Left lung (tissue), 10 donors: ENCODE results near the gene PKN1. TPM values are rescaled to one million over a fixed set of nuclear protein-coding genes. Genes with fewer than 3 reads are reported as not detected.
"Not testable (repeated sequence)": the region's sequence is repeated elsewhere in the genome, so short reads cannot be mapped to it uniquely, and the experiment has no call there.

Experiments used
- ATAC-seq: fragments of 200-7000 bp; cut with Tn5 transposase; one replicate; pipeline ENCODE4 v1.9.1; 2020; ENCODE audit warnings: moderate library complexity
- DNase-seq, 4 donors: peaks; one replicate each; pipeline ENCODE4 v3.0.0-alpha.2; 2013 to 2020
- H3K27ac ChIP-seq, 2 donors: fragments of 200-600 bp; sonication (generic) in 1 of 2; one replicate each; pipeline versions ENCODE4 v1.5.0 to v1.8.0; 2020 to 2021
- H3K27me3 ChIP-seq, 2 donors: fragments of 200-600 bp; sonication (generic) in 1 of 2; one replicate each; pipeline versions ENCODE4 v1.5.0 to v1.8.0; 2020 to 2021
- H3K36me3 ChIP-seq, 2 donors: fragments of 200-600 bp; sonication (generic) in 1 of 2; one replicate each; pipeline versions ENCODE4 v1.5.0 to v1.8.0; 2020 to 2021
- H3K4me1 ChIP-seq, 2 donors: fragments of 200-600 bp; one replicate each; pipeline ENCODE4 v1.8.0; 2021
- H3K4me3 ChIP-seq, 2 donors: fragments of 200-600 bp; sonication (generic) in 1 of 2; one replicate each; pipeline versions ENCODE4 v1.5.0 to v1.8.0; 2020 to 2021; ENCODE audit warnings: mild to moderate bottlenecking in 1 of 2
- H3K9me3 ChIP-seq, 2 donors: fragments of 200-600 bp; sonication (generic) in 1 of 2; one replicate each; pipeline versions ENCODE4 v1.5.0 to v1.8.0; 2020 to 2021
- CTCF ChIP-seq, 2 donors: fragments of 200-600 bp; sonication (generic) in 1 of 2; IDR thresholded peaks; one replicate each; pipeline versions ENCODE4 v1.5.0 to v1.8.0; 2021; ENCODE audit warnings: antibody characterized with exemption in 2 of 2
- intact Hi-C, 2 donors: fragments of 100-400 bp; cut with DNase I; formaldehyde crosslinking; loops; one replicate each; pipeline versions ENCODE4 v1.11.2 to v1.14.2; 2022
- polyA plus RNA-seq, 6 donors: library from polyadenylated mRNA; unstranded; fragments of 120-200 nt; gene quantifications; one replicate each; pipeline ENCODE4 v1.2.1, GENCODE V29; 2013; ENCODE audit not compliant: insufficient read length in 6 of 6
- total RNA-seq, 2 donors: library from RNA; stranded (reverse); fragmentation: NEBNext Ultra II Directional; extraction: Animal tissue kit (Norgen Biotek cat#: 25700); gene quantifications; one replicate each; pipeline ENCODE4 v1.2.1, GENCODE V29; 2021
- donor health status: DM: no; HTN: yes; CAD: no.
- donor health status: DM: no; HTN: no; CAD: no.

PKN1 gene
- total and polyA plus RNA-seq, 8 donors = 91.9 to 190 (median 101) TPM

GRCh38 chr19:14459703-14460102 is 26.6 kb downstream of the PKN1 start:
- no peaks in the 10 kb centered on the region for H3K27me3 ChIP-seq
- no peak overlapping the region for H3K27ac ChIP-seq
- DNase-seq = no peak
- H3K4me3 ChIP-seq = no peak overlapping the region
- no peak for ATAC-seq
- H3K4me1 ChIP-seq = no peaks in the 10 kb centered on the region
- H3K9me3 ChIP-seq = no peaks in the 10 kb centered on the region
- peaks cover 0 to 99% of the 10 kb centered on the region in 2 donors for H3K36me3 ChIP-seq
- intact Hi-C loops = no loop called here
- no peak for TF ChIP-seq CTCF (IDR thresholded peaks at IDR 0.05)

GRCh38 chr19:14460935-14461334 is 27.8 kb downstream of the PKN1 start:
- Histone ChIP-seq H3K9me3 (no peaks in the 10 kb centered on the region), H3K4me3 (no peak overlapping the region), H3K36me3 (peaks cover 0 to 99% of the 10 kb centered on the region in 2 donors), H3K27me3 (no peaks in the 10 kb centered on the region), H3K4me1 (no peaks in the 10 kb centered on the region), H3K27ac (no peak overlapping the region)
- intact Hi-C loops = no loop called here
- no peak for ATAC-seq
- DNase-seq = no peak
- TF ChIP-seq CTCF (IDR thresholded peaks at IDR 0.05) = no peak

GRCh38 chr19:14462401-14462800 is 29.3 kb downstream of the PKN1 start:
- intact Hi-C loops, H3K27ac ChIP-seq, H3K27me3 ChIP-seq, H3K9me3 ChIP-seq, ATAC-seq, DNase-seq, H3K4me3 ChIP-seq, H3K4me1 ChIP-seq: not testable (repeated sequence)
- peaks cover 0 to 100% of the 10 kb centered on the region in 2 donors for H3K36me3 ChIP-seq

- Histone ChIP-seq H3K27ac (no peak overlapping the region), H3K9me3 (no peaks in the 10 kb centered on the region), H3K4me1 (no peaks in the 10 kb centered on the region), H3K36me3 (peaks cover 0 to 100% of the 10 kb centered on the region in 2 donors), H3K4me3 (no peak overlapping the region), H3K27me3 (no peaks in the 10 kb centered on the region)
- intact Hi-C loops = no loop called here
- ATAC-seq = no peak
- TF ChIP-seq CTCF (IDR thresholded peaks at IDR 0.05) = no peak
- no peak for DNase-seq
Measured at GRCh38 chr19:14463747-14464146, 30.6 kb downstream of the PKN1 start.

- Histone ChIP-seq H3K27ac (no peak overlapping the region), H3K27me3 (peaks cover 0 to 3% of the 10 kb centered on the region in 2 donors), H3K9me3 (no peaks in the 10 kb centered on the region), H3K36me3 (peaks cover 0 to 93% of the 10 kb centered on the region in 2 donors), H3K4me1 (peaks cover 5 to 7% of the 10 kb centered on the region in 2 donors), H3K4me3 (no peak overlapping the region)
- intact Hi-C loops = no loop called here
- ATAC-seq (no peak), DNase-seq (no peak)
- no peak for TF ChIP-seq CTCF (IDR thresholded peaks at IDR 0.05)
Measured at GRCh38 chr19:14467391-14467790, 34.3 kb downstream of the PKN1 start.

GRCh38 chr19:14467816-14468215 is 34.7 kb downstream of the PKN1 start:
- H3K4me1 ChIP-seq = peaks cover 8 to 11% of the 10 kb centered on the region in 2 donors
- no peak for TF ChIP-seq CTCF (IDR thresholded peaks at IDR 0.05)
- ATAC-seq = no peak
- intact Hi-C loops = no loop called here
- H3K9me3 ChIP-seq = no peaks in the 10 kb centered on the region
- H3K36me3 ChIP-seq = peaks cover 0 to 89% of the 10 kb centered on the region in 2 donors
- peaks cover 0 to 8% of the 10 kb centered on the region in 2 donors for H3K27me3 ChIP-seq
- H3K4me3 ChIP-seq = no peak overlapping the region
- no peak for DNase-seq
- H3K27ac ChIP-seq = no peak overlapping the region
